Keratinocyte (primary cell): Measurements from ENCODE around the gene ZBTB7A.

Source experiments
- EZH2 ChIP-seq: IDR thresholded peaks from one replicate; pipeline ENCODE4 v1.6.1; 2012; ENCODE audit warnings: inconsistent platforms, mild to moderate bottlenecking, low read length, moderate library complexity
- TF ChIP-seq, protein P1 (sequence below), 3 experiments: IDR thresholded peaks in 1 of 3; conservative IDR thresholded peaks in 1 of 3; optimal IDR thresholded peaks in 1 of 3; 2 replicates in 2 of 3; 3 replicates in 1 of 3; pipeline versions ENCODE3 to v1.5.1; 2011; ENCODE audit warnings: low read length in 3 of 3, mild to moderate bottlenecking in 3 of 3, moderate library complexity in 2 of 3, control low read depth in 1 of 3, inconsistent platforms in 1 of 3; ENCODE audit not compliant: insufficient read depth in 2 of 3; ENCODE audit errors: extremely low read depth in 1 of 3

DNA sequence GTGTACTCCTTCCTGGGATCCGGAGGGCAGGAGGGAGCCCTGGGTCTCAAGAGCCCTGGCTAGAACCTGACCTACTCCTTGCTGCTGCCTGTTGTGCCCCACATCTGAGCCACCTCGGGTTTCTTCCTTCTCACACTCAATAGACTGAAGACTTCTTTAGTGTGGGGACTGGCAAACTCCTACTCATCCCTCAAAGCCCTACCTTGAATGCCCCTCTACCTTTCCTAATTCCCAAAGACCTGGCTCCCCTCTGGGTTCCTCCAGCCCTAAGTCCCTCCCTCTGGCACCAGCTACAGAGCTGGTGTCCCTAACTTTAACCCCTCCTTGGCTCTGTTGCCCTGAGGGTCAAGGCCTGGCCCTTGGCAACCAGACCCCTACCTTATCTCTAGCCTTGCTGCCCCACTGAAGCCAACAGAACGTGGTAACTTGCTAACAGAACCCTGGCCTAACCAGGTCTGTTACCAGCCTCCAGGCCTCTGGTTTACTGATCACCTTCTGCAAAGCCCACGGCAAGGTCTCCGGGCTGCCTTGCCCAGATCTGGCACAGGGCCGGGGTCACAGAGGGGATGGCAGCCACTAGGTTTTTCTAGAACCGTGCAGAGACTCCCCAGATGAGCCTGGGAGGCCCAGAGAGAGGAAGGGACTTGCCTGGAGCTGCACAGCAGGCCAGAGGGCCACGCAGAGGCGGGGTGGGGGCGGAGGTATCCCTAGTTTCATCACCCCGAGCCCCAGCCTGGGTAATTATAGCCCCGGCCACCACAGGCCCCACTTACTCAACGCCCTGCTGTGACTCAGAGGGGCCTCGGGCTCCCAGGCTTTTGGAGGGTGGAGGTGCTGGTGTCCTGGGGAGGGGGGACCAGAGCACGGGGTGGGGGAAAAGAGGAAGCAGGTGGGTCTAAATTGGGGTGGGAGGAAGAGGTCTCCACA, 15.3 kb downstream of the ZBTB7A start:
- TF ChIP-seq, protein P1, sequence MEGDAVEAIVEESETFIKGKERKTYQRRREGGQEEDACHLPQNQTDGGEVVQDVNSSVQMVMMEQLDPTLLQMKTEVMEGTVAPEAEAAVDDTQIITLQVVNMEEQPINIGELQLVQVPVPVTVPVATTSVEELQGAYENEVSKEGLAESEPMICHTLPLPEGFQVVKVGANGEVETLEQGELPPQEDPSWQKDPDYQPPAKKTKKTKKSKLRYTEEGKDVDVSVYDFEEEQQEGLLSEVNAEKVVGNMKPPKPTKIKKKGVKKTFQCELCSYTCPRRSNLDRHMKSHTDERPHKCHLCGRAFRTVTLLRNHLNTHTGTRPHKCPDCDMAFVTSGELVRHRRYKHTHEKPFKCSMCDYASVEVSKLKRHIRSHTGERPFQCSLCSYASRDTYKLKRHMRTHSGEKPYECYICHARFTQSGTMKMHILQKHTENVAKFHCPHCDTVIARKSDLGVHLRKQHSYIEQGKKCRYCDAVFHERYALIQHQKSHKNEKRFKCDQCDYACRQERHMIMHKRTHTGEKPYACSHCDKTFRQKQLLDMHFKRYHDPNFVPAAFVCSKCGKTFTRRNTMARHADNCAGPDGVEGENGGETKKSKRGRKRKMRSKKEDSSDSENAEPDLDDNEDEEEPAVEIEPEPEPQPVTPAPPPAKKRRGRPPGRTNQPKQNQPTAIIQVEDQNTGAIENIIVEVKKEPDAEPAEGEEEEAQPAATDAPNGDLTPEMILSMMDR (optimal IDR thresholded peaks at IDR 0.05 in 1 of 3, IDR thresholded peaks at IDR 0.05 in 1 of 3, conservative IDR thresholded peaks at IDR 0.05 in 1 of 3; ENCODE audit: extremely low read depth in 1 of 3, insufficient read depth in 2 of 3, low read length in 3 of 3): no peak
- TF ChIP-seq EZH2: no peak
